GM19467 (cell line): ENCODE measurements around the gene ZNF672.
"Not testable (repeated sequence)": the region's sequence is repeated elsewhere in the genome, so short reads cannot be mapped to it uniquely, and the experiment has no call there.

Experiments
- ATAC-seq: cut with Tn5 transposase; IDR thresholded peaks from one replicate; pipeline ENCODE4 v1.9.1; 2021; ENCODE audit warnings: mild to moderate bottlenecking, moderate library complexity; ENCODE audit not compliant: unreplicated experiment

Gene ZNF672

GRCh38 chr1:248884632-248885295 is 46.7 kb downstream of the ZNF672 start:
- no peak for ATAC-seq

DNA sequence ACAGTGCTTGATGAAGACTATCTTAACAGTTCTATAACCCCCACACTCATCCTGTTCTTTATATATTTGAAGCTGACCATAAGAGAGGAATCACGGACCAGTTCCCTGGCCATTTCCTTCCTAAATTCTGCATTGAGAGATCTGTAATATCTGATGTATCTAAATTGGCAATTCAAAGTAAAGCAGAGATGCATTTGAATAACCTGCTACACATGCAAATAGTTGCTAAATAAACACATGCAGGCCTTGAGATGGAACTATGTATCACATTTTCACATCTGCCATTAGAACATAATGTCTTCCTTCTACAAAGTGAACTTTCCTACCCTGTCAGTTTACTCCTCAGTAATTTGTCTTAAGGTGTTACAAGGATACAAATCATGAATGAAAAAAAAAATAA is 47.6 kb downstream of the ZNF672 start:
- no peak for ATAC-seq

GRCh38 chr1:248886237-248886895 is 48.3 kb downstream of the ZNF672 start:
- ATAC-seq = no peak

DNA sequence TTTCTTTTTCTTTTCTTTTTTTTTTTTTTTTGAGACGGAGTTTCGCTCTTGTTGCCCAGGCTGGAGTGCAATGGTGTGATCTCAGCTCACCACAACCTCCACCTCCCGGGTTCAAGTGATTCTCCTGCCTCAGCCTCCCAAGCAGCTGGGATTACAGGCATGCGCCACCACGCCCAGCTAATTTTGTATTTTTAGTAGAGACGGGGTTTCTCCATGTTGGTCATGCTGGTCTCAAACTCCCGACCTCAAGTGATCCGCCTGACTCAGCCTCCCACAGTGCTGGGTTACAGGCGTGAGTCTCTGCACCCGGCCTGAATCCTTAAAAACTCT is 51.9 kb downstream of the ZNF672 start:
- not testable (repeated sequence) for ATAC-seq

DNA sequence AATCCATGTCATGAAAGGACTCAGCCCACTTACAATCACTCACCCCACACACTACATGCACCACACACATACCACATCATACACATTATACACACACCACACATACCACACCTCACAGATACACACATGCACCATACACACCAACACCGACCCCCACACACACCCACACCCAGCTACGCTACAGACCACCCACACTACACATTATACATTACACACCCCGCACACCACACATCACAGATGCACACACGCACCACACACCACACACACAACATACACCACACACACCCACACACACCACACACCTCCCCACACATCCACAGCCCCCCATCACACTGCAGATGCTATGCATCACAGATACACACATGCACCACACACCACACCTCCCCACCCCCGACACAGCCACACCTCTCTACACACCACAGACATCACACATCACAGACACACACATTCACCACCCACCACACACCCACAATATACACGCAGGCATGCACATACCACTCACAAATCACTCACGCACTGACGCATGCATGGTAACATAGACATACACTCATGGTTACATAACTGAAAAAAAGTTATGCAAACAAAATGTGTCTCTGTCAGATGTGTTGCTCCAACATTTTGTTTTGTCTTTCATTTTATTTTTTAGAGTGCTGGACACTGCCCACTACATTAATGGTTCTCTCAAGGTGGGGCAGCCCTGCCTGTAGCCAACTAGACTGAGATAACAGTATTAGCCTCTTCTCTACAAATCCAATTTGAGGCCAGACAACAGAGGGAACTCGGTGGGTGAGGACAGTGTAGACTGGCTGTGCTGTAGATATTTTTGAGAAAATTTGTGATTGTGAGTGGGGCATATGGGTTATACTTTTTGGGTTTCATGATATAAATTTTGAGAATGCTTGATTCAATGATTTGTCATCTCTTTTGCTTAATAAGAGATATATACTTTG is 52.8 kb downstream of the ZNF672 start:
- ATAC-seq = no peak

DNA sequence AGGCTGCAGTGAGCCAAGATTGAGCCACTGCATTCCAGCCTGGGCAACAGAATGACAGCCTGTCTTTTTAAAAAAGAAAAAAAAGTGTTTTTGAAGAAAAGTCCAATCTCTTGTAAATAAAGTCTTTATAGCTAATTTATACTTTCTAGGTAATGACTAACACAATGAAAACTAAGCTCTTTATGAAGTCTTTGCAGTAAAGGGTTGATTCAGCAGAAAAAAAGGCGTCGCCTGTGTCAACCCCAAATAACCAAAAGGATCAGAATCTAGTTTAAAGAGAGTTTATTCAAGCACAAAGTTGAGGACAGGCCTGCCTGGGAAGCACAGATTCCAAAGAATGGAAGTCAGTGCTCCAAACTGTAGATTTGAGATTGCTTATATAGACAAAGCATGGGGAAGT is 53.7 kb downstream of the ZNF672 start:
- ATAC-seq = no peak

- no peak for ATAC-seq
Observed at GRCh38 chr1:248892590-248892989, 54.6 kb downstream of the ZNF672 start.

GRCh38 chr1:248894837-248895236 is 56.8 kb downstream of the ZNF672 start:
- no peak for ATAC-seq

DNA sequence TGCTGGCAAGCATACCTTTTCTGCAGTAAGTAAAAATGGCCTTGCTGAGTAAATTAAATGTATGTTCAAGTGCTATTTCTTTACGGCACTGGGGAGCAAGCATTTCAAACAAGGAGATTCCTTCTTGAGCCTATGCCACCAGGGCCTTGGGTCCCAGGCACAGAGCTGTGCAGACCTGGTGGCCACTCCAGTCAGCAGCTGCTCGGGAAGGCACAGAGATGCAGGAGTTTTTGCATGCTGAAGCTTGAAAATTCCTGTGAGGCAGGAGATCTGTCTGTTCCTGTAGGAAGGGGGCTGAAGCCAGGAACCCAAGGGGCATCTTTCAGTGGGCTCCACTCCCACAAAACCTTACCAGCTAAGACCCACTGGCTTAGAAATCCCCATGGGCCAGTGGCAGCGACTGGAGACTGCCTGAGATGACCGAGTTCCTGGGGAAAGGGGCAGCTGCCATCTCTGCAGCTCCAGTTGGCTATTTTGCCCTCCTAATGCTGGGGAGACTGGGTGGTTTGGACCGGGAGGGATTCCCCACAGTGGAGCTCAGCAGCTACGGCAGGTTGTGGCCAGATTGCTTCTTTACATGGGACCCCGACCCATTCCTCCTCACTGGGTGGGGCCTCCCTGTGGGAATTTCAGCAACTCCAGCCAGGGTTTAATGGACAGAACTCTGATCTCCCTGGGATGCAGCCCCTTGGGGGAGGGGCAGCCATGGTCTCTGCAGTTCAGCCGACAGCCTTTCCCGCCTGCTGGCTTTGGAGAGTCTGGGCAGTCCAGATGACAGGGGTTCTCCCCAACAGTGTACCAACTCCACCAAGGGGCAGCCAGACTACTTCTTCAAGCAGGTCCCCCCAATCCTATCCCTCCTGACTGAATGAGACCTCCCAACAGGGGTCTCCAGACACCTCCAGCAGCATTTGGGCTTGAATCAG is 59.7 kb downstream of the ZNF672 start:
- no peak for ATAC-seq
